Measurements from ENCODE around the gene FERMT3.

The FERMT3 gene

DNA sequence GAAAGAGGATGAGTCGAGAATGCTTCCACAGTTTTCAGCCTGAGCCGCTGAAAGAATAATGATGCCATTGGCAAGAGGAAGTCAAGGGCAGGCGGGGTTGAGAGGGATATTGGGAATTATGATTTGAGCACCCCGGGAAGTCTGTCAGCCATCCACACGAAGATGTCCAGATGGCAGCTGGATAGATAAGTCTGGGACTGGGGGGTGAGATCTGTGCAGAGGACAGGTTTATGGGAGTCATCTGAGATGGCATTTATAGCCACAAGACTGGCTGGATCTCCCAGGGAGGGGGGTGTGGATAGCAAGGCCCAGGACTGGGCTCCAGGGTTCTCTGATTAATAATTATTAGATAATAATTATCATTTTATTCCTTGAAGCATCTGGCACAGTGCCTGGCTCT lies 25.6 kb upstream of the FERMT3 start:
- TF ChIP-seq CTCF (IDR thresholded peaks at IDR 0.05; ENCODE audit: low read depth, low read length): no peak
- DNase-seq (ENCODE audit: extremely low read depth, low read depth): no peak

DNA sequence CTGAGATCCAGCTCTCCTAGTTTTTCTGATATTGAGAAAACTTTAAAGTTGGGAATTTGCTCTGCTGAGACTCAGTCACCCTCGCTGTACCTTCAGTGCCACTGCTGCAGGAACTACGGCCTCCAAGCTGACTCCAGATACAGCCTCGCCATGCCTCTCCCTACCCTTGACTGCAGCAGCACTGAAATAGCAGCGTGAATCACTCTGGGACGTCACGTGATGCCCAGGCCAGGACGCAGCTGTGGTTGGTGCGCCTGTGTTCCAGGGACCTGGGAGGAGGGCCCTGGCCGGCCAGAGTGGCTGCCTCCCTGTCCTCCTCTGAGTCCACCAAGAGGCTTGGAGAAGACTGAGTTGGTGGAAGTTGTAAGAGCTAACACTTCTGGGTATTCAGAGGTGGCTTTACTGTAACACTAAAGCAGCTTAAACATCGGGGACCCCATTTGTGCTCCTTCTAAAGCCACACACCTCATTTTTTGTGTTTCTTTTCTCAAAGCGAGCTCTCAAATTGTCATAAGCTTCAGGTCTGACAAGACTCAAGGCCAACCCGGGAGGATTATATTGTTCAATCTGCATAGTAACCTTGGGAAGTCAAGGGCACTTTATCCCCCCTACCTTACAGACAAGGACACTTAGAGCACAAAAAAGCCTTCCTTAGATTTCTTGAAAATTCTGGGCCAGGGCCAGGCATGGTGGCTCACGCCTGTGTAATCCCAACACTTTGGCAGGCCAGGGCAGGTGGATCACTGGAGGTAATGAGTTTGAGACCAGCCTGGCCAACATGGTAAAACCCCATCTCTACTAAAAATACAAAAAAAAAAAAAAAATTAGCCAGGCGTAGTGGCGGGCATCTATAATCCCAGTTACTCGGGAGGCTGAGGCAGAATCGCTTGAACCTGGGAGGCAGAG lies 24.8 kb upstream of the FERMT3 start:
- peak; percentile 65 for DNase-seq (ENCODE audit: extremely low read depth, low read depth)
- TF ChIP-seq CTCF (IDR thresholded peaks at IDR 0.05; ENCODE audit: low read depth, low read length): no peak

- TF ChIP-seq CTCF (IDR thresholded peaks at IDR 0.05; ENCODE audit: low read depth, low read length): no peak
- no peak for DNase-seq (ENCODE audit: extremely low read depth, low read depth)
These were observed 22.6 kb upstream of the FERMT3 start for GRCh38 chr11:64183890-64184289.

DNA sequence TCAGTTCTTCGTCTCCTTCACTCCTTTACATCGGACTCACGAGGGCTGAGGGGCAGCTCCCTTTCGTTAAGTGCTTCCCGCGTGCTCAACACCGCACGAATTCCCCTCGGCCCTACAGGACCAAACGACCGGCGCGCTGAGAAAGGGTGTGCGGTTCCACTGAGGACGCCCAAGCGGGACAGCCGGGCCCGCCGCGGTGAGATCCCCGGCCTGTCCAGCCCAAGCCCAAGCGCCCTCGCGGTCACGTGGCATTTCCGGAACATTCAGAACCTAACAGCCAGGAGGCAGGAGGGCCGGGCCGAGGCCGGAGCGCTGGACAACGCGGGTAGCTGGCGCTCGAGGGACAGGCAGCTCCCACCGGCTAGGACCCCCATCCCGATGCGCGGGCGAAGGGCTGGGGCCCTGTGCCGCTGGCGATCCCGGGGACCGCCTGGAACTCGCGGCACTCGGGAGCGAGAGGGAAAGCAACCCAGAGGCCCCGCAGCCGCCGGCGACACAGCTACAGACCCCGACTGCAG lies 21.3 kb upstream of the FERMT3 start:
- peak; percentile 41 for TF ChIP-seq CTCF (IDR thresholded peaks at IDR 0.05; ENCODE audit: low read depth, low read length)
- peak; percentile 66 for DNase-seq (ENCODE audit: extremely low read depth, low read depth)

GRCh38 chr11:64185693-64186491 lies 20.6 kb upstream of the FERMT3 start, which contains the start of gene STIP1:
Gene STIP1, plus strand, starts transcription at chr11:64186171. Its CDS starts 91 bp downstream, at chr11:64186262.
- DNase-seq (ENCODE audit: extremely low read depth, low read depth): peak; percentile 100
- peak; percentile 49 for TF ChIP-seq CTCF (IDR thresholded peaks at IDR 0.05; ENCODE audit: low read depth, low read length)

GRCh38 chr11:64186492-64187165 lies 19.9 kb upstream of the FERMT3 start:
- DNase-seq (ENCODE audit: extremely low read depth, low read depth): no peak
- TF ChIP-seq CTCF (IDR thresholded peaks at IDR 0.05; ENCODE audit: low read depth, low read length): no peak
